Liver (tissue), 9 donors: ENCODE data around the gene ACOT8. TPM values are rescaled to one million over a fixed set of nuclear protein-coding genes. Genes with fewer than 3 reads are reported as not detected.
A peak's percentile ranks its signal among the peaks of the same experiment; 100 is the strongest.

Experiments
- DNase-seq: peaks from one replicate; pipeline ENCODE4 v3.0.0-alpha.2; 2017; ENCODE audit warnings: low spot score
- H3K27ac ChIP-seq, 2 donors: one replicate each; pipeline ENCODE4 v1.7.0; 2013; ENCODE audit warnings: inconsistent platforms in 2 of 2, low read length in 2 of 2, control low read depth in 1 of 2, low read depth in 1 of 2, mild to moderate bottlenecking in 1 of 2
- H3K27me3 ChIP-seq, 4 donors: one replicate each; pipeline versions ENCODE4 v1.6.1 to v1.7.0; 2013; ENCODE audit warnings: low read length in 3 of 4, inconsistent platforms in 1 of 4, mild to moderate bottlenecking in 1 of 4, moderate library complexity in 1 of 4; ENCODE audit not compliant: control insufficient read depth in 4 of 4, insufficient read depth in 4 of 4
- H3K36me3 ChIP-seq, 4 donors: one replicate each; pipeline versions ENCODE4 v1.6.1 to v1.7.0; 2013; ENCODE audit warnings: low read length in 3 of 4, mild to moderate bottlenecking in 3 of 4, low read depth in 1 of 4, moderate library complexity in 1 of 4; ENCODE audit not compliant: control insufficient read depth in 4 of 4, insufficient read depth in 3 of 4
- H3K4me1 ChIP-seq, 4 donors: one replicate each; pipeline versions ENCODE4 v1.6.1 to v1.7.0; 2013; ENCODE audit warnings: low read length in 3 of 4, mild to moderate bottlenecking in 3 of 4, moderate library complexity in 1 of 4; ENCODE audit not compliant: control insufficient read depth in 4 of 4, insufficient read depth in 4 of 4
- H3K4me3 ChIP-seq, 3 donors: one replicate each; pipeline versions ENCODE4 v1.6.1 to v1.7.0; 2013; ENCODE audit warnings: low read length in 3 of 3, control low read depth in 1 of 3, low read depth in 1 of 3, mild to moderate bottlenecking in 1 of 3
- H3K9ac ChIP-seq, 2 donors: one replicate each; pipeline ENCODE4 v1.7.0; 2013; ENCODE audit warnings: low read length in 2 of 2, mild to moderate bottlenecking in 2 of 2, moderate library complexity in 2 of 2, control low read depth in 1 of 2, low read depth in 1 of 2
- H3K9me3 ChIP-seq, 4 donors: one replicate each; pipeline versions ENCODE4 v1.6.1 to v1.7.0; 2013; ENCODE audit warnings: low read length in 3 of 4; ENCODE audit not compliant: control insufficient read depth in 4 of 4
- EGR1 ChIP-seq, 2 donors: IDR thresholded peaks; 2 replicates each; pipeline ENCODE4 v1.6.1; 2016 to 2018; ENCODE audit warnings: antibody characterized with exemption in 2 of 2, low read depth in 2 of 2
- FOXA1 ChIP-seq: IDR thresholded peaks from 2 replicates; pipeline ENCODE4 v1.6.1; 2016; ENCODE audit warnings: antibody characterized with exemption
- FOXA2 ChIP-seq: IDR thresholded peaks from 2 replicates; pipeline ENCODE4 v1.6.1; 2016; ENCODE audit warnings: antibody characterized with exemption
- GABPA ChIP-seq, 2 donors: IDR thresholded peaks in 1 of 2; conservative IDR thresholded peaks in 1 of 2; 2 replicates each; pipeline ENCODE4 v1.6.1; 2016; ENCODE audit warnings: antibody characterized with exemption in 2 of 2, mild to moderate bottlenecking in 1 of 2, moderate library complexity in 1 of 2
- HNF4A ChIP-seq, 2 donors: conservative IDR thresholded peaks; 2 replicates each; pipeline ENCODE4 v1.6.1; 2016; ENCODE audit warnings: antibody characterized with exemption in 2 of 2, mild to moderate bottlenecking in 2 of 2
- HNF4G ChIP-seq: IDR thresholded peaks from 2 replicates; pipeline ENCODE4 v1.6.1; 2016; ENCODE audit warnings: antibody characterized with exemption
- NR2F2 ChIP-seq: IDR thresholded peaks from 2 replicates; pipeline ENCODE4 v1.6.1; 2016; ENCODE audit warnings: antibody characterized with exemption
- RAD21 ChIP-seq, 2 donors: IDR thresholded peaks; 2 replicates each; pipeline ENCODE4 v1.6.1; 2016; ENCODE audit warnings: antibody characterized with exemption in 2 of 2, mild to moderate bottlenecking in 2 of 2
- REST ChIP-seq: IDR thresholded peaks from 2 replicates; pipeline ENCODE4 v1.6.1; 2016; ENCODE audit warnings: antibody characterized with exemption, mild to moderate bottlenecking
- RXRA ChIP-seq, 2 donors: IDR thresholded peaks; 2 replicates each; pipeline ENCODE4 v1.6.1; 2017 to 2018; ENCODE audit warnings: antibody characterized with exemption in 2 of 2, mild to moderate bottlenecking in 1 of 2
- SP1 ChIP-seq: IDR thresholded peaks from 2 replicates; pipeline ENCODE4 v1.6.1; 2018; ENCODE audit warnings: antibody characterized with exemption, mild to moderate bottlenecking
- TAF1 ChIP-seq: conservative IDR thresholded peaks from 2 replicates; pipeline ENCODE4 v1.6.1; 2016; ENCODE audit warnings: antibody characterized with exemption, mild to moderate bottlenecking
- YY1 ChIP-seq: IDR thresholded peaks from 2 replicates; pipeline ENCODE4 v1.6.1; 2016; ENCODE audit warnings: antibody characterized with exemption, mild to moderate bottlenecking
- ZBTB33 ChIP-seq: IDR thresholded peaks from 2 replicates; pipeline ENCODE4 v1.6.1; 2016; ENCODE audit warnings: antibody characterized with exemption
- WGBS: extraction: QIAGEN DNeasy Blood & Tissue Kit; methylation state at CpG from one replicate; pipeline ENCODE4 v1.1.7; 2013; 5-methylcytosine and 5-hydroxymethylcytosine counted together
- polyA plus RNA-seq, 2 donors: library from polyadenylated mRNA; stranded (reverse) in 1 of 2; unstranded in 1 of 2; fragments of 200-250 nt in 1 of 2; fragments of >200 nt in 1 of 2; fragmentation: Nextera tagmentation in 1 of 2; extraction: Ambion mirVana in 1 of 2; gene quantifications; one replicate each; pipeline versions ENCODE4 v1.2.1 to v1.2.3, GENCODE V29; 2013 to 2015
- total RNA-seq, 2 donors: library from RNA; depleted of rRNA; stranded (reverse); fragments of >200 nt; gene quantifications; one replicate each; pipeline ENCODE4 v1.2.3, GENCODE V29; 2014
- TF ChIP-seq, protein P1 (sequence below): IDR thresholded peaks from 2 replicates; pipeline ENCODE4 v1.6.1; 2016; ENCODE audit warnings: antibody characterized with exemption
- TF ChIP-seq, protein P2 (sequence below): IDR thresholded peaks from 2 replicates; pipeline ENCODE4 v1.6.1; 2016; ENCODE audit warnings: antibody characterized with exemption
- donor health status: healthy.
- donor health status: healthy.
- donor health status: healthy.
- donor health status: healthy.
- donor health status: healthy.

Gene ACOT8
- total and polyA plus RNA-seq, 4 donors = 24.4 to 27.1 (median 24.5) TPM

DNA sequence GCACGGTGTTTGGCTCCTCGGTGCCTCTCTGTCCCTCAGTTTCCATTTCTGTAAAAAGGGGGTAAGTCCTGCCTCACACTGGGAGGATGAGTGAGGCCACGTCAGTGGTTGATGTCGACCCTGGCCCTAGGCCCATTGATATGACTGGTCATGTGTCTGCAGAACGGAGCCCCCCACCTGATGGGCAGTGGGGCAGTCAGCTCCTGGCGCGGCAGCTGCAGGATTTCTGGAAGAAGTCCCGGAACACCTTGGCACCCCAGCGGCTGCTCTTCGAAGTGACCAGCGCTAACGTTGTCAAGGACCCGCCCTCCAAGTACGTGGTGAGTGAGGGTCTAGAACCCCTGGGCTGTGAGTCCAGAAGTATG, 22.4 kb downstream of the ACOT8 start:
- Histone ChIP-seq H3K9ac (no peak overlapping the region), H3K4me1 (peaks cover 4 to 14% (median 9%) of the 10 kb centered on the region in 4 donors), H3K27me3 (no peaks in the 10 kb centered on the region), H3K36me3 (peaks cover 0 to 3% (median 0%) of the 10 kb centered on the region in 4 donors), H3K4me3 (no peak overlapping the region), H3K27ac (peak overlapping the region in 1 of 2 donors; percentile 60), H3K9me3 (no peaks in the 10 kb centered on the region)
- DNase-seq = no peak
- 91% methylated on average over 14 of the region's 14 CpGs for WGBS
- TF ChIP-seq ZBTB33 (no peak), REST (no peak), RAD21 (IDR thresholded peaks at IDR 0.05) (no peak), HNF4G (no peak), TAF1 (no peak), FOXA2 (no peak), HNF4A (conservative IDR thresholded peaks at IDR 0.05) (no peak), FOXA1 (no peak), RXRA (IDR thresholded peaks at IDR 0.05) (no peak), YY1 (no peak), NR2F2 (no peak)
- TF ChIP-seq, protein P1, sequence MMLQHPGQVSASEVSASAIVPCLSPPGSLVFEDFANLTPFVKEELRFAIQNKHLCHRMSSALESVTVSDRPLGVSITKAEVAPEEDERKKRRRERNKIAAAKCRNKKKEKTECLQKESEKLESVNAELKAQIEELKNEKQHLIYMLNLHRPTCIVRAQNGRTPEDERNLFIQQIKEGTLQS = no peak

DNA sequence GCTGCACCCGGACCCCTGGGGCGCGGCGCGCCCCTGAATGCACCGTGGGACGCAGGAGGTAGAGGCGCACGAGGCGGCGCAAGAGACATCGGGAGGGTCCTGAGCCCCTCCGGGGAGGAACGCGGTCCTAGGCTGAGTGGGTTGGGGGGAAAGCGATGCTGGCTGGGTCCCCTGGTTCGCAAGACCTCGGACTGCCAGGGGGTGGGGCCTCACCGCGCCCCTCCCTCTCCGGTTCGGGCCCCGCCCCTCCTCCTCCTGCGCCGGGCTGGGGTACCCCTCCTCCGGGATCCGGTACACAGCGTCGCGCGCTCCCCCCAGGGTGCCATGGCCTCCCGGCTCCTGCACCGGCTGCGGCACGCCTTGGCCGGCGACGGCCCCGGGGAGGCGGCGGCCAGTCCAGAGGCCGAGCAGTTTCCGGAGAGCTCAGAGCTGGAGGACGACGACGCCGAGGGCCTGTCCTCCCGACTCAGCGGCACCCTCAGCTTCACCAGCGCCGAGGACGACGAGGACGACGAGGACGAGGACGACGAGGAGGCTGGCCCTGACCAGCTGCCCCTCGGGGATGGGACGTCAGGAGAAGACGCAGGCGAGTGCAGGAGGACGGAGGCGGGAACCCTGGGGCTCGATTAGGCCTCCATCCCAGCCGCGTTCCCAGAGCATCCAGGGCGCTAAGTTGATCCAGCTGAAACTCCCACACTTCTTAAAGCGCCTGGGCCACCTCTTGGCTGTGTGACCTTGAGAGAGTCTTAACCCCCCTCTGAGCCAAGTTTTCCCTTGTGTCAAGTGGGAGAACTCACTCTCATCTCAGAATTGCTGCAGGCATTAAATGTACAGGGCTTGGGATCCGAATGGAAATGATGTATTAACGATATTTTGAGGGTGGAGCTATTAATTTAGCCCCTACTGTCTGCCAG, 23.1 kb downstream of the ACOT8 start:
- Histone ChIP-seq H3K4me3 (peak overlapping the region; percentile 69 to 79 (median 70)), H3K27me3 (no peaks in the 10 kb centered on the region), H3K9ac (peak overlapping the region in 1 of 2 donors; percentile 20), H3K4me1 (peaks cover 4 to 14% (median 9%) of the 10 kb centered on the region in 4 donors), H3K27ac (peak overlapping the region; percentile 60 to 82), H3K36me3 (peaks cover 0 to 2% (median 0%) of the 10 kb centered on the region in 4 donors), H3K9me3 (no peaks in the 10 kb centered on the region)
- TF ChIP-seq SP1 = no peak
- no peak for TF ChIP-seq FOXA2
- TF ChIP-seq GABPA (IDR thresholded peaks at IDR 0.05 in 1 of 2, conservative IDR thresholded peaks at IDR 0.05 in 1 of 2) = no peak
- TF ChIP-seq ZBTB33 = no peak
- TF ChIP-seq, protein P1 = no peak
- TF ChIP-seq RAD21 (IDR thresholded peaks at IDR 0.05) = no peak
- TF ChIP-seq HNF4G = no peak
- no peak for TF ChIP-seq HNF4A (conservative IDR thresholded peaks at IDR 0.05)
- no peak for TF ChIP-seq YY1
- no peak for TF ChIP-seq EGR1 (IDR thresholded peaks at IDR 0.05; ENCODE audit: low read depth in 2 of 2)
- TF ChIP-seq, protein P2, sequence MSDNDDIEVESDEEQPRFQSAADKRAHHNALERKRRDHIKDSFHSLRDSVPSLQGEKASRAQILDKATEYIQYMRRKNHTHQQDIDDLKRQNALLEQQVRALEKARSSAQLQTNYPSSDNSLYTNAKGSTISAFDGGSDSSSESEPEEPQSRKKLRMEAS = no peak
- DNase-seq = peak; percentile 62
- 7% methylated on average over 71 of the region's 71 CpGs for WGBS
